Measurements from ENCODE around the gene MTTP.

MTTP gene

DNA sequence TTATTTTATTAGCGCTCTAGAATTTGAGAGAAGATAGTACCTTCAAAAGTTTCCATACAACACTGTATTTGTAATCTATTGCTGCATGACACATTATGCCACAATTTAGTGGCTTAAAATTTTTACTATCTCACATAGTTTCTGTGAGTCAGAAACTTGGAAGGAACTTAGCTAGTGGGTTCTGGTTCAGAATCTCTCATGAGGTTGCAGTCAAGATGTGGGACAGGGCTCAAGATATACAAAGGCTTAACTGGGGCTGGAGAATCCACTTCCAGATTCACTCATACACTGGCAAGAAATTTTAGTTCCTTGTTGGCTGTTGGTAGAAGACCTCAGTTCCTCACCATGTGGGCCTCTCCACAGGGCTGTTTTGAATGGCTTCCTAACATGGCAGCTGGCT is 94.5 kb downstream of the MTTP start:
- DNase-seq (ENCODE audit: low read depth in 1 of 2, low spot score in 1 of 2): no peak

DNA sequence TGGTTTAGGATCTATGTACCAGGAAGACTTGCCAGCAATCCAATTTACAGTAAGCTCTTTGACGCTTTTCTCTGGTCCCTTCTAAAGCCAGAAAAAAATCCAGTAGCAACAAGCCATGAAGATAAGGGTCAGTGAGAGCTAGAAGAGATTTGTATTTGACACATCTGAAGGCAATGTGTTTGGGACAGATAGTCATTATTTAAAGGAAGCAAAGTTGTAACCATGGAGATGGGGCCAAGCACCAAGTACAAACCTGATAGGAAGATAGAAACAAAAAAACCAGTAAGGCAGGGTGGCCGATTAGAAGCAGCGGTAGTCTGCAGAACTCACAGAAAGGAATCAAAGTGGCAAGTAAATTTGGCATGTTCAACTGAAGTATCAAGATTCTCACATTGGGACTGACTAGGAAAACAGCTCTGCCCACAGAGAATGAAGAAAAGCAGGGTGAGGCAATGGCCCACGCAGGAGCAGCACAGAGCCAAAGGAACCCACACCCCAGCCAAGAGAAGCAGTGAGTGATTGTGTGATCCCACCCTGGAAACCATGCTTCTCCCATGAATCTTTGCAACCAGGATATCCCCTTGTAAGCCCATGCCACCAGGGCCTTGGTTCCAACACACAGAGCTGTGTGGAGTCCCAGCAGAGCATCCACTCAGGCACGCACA is 95.9 kb downstream of the MTTP start:
- no peak for DNase-seq (ENCODE audit: low read depth in 1 of 2, low spot score in 1 of 2)

All from activated CD4-positive, alpha-beta T cell treated with anti-CD3 and anti-CD28 coated beads, Interleukin-2, amount 50 U/mL, for 24 hours (primary cell).